MM.1S (cell line): ENCODE results near the gene KCTD10.

Experiments
- CTCF ChIP-seq: fragments of 300-600 bp; sonication (generic); IDR thresholded peaks from 2 replicates; pipeline ENCODE4 v1.5.1; 2016; ENCODE audit warnings: antibody characterized with exemption, low read length, mixed read lengths
- EZH2 ChIP-seq: fragments of 300-600 bp; sonication (generic); optimal IDR thresholded peaks from 2 replicates; pipeline ENCODE3; 2017; ENCODE audit warnings: low read depth, mild to moderate bottlenecking, antibody characterized with exemption, low read length, mixed read lengths
- EZH2phosphoT487 ChIP-seq: fragments of 300-600 bp; sonication (generic); IDR thresholded peaks from 2 replicates; pipeline ENCODE4 v1.6.1; 2018; ENCODE audit warnings: antibody characterized with exemption, low read length

GRCh38 chr12:109458086-109458485 lies 19.0 kb downstream of the KCTD10 start:
- TF ChIP-seq CTCF (no peak), EZH2 (no peak), EZH2phosphoT487 (no peak)
